Activated CD4-positive, alpha-beta T cell treated with anti-CD3 and anti-CD28 coated beads, Interleukin-2, Interleukin-4, amounts not matched to agents 100 ng/mL and 50 ng/mL, durations not matched to agents 16 hours and 8 hours (primary cell): ENCODE measurements around the gene NMNAT3.
A peak's percentile ranks its signal among the peaks of the same experiment; 100 is the strongest.

Source experiments
- DNase-seq: peaks from one replicate; pipeline ENCODE4 v3.0.0-alpha.2; 2020; ENCODE audit warnings: low spot score

NMNAT3 gene

GRCh38 chr3:139521144-139521543 is 156.6 kb downstream of the NMNAT3 start:
- DNase-seq: no peak

GRCh38 chr3:139519998-139520737 is 157.6 kb downstream of the NMNAT3 start:
- peak; percentile 32 for DNase-seq

- no peak for DNase-seq
Measured at GRCh38 chr3:139518926-139519842, 158.6 kb downstream of the NMNAT3 start.

GRCh38 chr3:139518306-139518705 is 159.5 kb downstream of the NMNAT3 start:
- DNase-seq: no peak

- no peak for DNase-seq
Measured at GRCh38 chr3:139517321-139518065, 160.3 kb downstream of the NMNAT3 start.

- DNase-seq: no peak
Measured at GRCh38 chr3:139514741-139515140, 163.0 kb downstream of the NMNAT3 start.
